MCF 10A (cell line): ENCODE results near the gene ACER3. TPM values are rescaled to one million over a fixed set of nuclear protein-coding genes. Genes with fewer than 3 reads are reported as not detected.

Source experiments
- BruUV-seq: library from RNA; stranded (reverse); fragments of 400-500 nt; replicated peaks from 2 replicates; lab custom pipeline; 2021; lab: Mats Ljungman, UMichigan
- CTCF ChIA-PET: fragments of 300-600 bp; sonication (Branson Sonifier 250); formaldehyde crosslinking; extraction: SDS; loops from one replicate; lab custom pipeline; 2021; ENCODE audit warnings: antibody characterized with exemption, inconsistent platforms; lab: Yijun Ruan, JAX
- POLR2A ChIA-PET: fragments of 300-600, 350-650 bp; sonication (Branson Sonifier 250); formaldehyde crosslinking; extraction: SDS; loops from one replicate; lab custom pipeline; 2020; ENCODE audit warnings: antibody characterized with exemption, inconsistent platforms; lab: Yijun Ruan, JAX
- DNase-seq: peaks from one replicate; pipeline ENCODE4 v3.0.0-alpha.2; 2018; ENCODE audit not compliant: unreplicated experiment
- H3K27ac Mint-ChIP-seq: one replicate; pipeline ENCODE4 v1.8.0; 2022; ENCODE audit warnings: mild to moderate bottlenecking, low read depth, mixed read lengths; ENCODE audit not compliant: unreplicated experiment
- H3K27me3 Mint-ChIP-seq: one replicate; pipeline ENCODE4 v1.8.0; 2022; ENCODE audit warnings: mixed read lengths; ENCODE audit not compliant: insufficient read depth, unreplicated experiment
- H3K36me3 Mint-ChIP-seq: one replicate; pipeline ENCODE4 v1.8.0; 2022; ENCODE audit warnings: mild to moderate bottlenecking, moderate library complexity, mixed read lengths; ENCODE audit not compliant: insufficient read depth, unreplicated experiment
- H3K4me1 Mint-ChIP-seq: one replicate; pipeline ENCODE4 v1.8.0; 2022; ENCODE audit warnings: mixed read lengths; ENCODE audit not compliant: insufficient read depth, unreplicated experiment
- H3K4me3 Mint-ChIP-seq: one replicate; pipeline ENCODE4 v1.8.0; 2022; ENCODE audit warnings: mild to moderate bottlenecking, moderate library complexity, mixed read lengths; ENCODE audit not compliant: unreplicated experiment
- H3K9me3 Mint-ChIP-seq: one replicate; pipeline ENCODE4 v1.8.0; 2022; ENCODE audit warnings: mixed read lengths; ENCODE audit not compliant: unreplicated experiment
- CTCF ChIP-seq: fragments of 200-600 bp; IDR thresholded peaks from one replicate; pipeline ENCODE4 v1.8.0; 2022; ENCODE audit warnings: antibody characterized with exemption, mild to moderate bottlenecking; ENCODE audit not compliant: unreplicated experiment
- intact Hi-C: fragments of 100-400 bp; cut with micrococcal nuclease; formaldehyde crosslinking; loops from 2 replicates; pipeline ENCODE4 v1.14.1; 2022
- total RNA-seq: library from RNA; stranded (reverse); gene quantifications from 2 replicates; pipeline ENCODE4 v1.2.3, GENCODE V29; 2022

ACER3 gene
- total RNA-seq, 1 experiment from 2014 or later = 12.7 TPM

- TF ChIP-seq CTCF = no peak
- BruUV-seq = no TSS peak
- H3K9me3 Mint-ChIP-seq = no peaks in the 10 kb centered on the region
- H3K27ac Mint-ChIP-seq = no peak overlapping the region
- intact Hi-C loops = no loop called here
- DNase-seq = no peak
- peaks cover 5% of the 10 kb centered on the region for H3K36me3 Mint-ChIP-seq
- ChIA-PET CTCF (interaction anchor here (1.3 kb wide), 1 partner anchor 22 kb away, joined by 3 read pairs; no protein-coding TSS in a partner anchor), POLR2A (no interaction called here)
- H3K4me1 Mint-ChIP-seq = peaks cover 7% of the 10 kb centered on the region
- no peaks in the 10 kb centered on the region for H3K27me3 Mint-ChIP-seq
- H3K4me3 Mint-ChIP-seq = no peak overlapping the region
Observed at GRCh38 chr11:77068457-77069335, 208.0 kb downstream of the ACER3 start.

- H3K27me3 Mint-ChIP-seq = no peaks in the 10 kb centered on the region
- DNase-seq = no peak
- no peak overlapping the region for H3K27ac Mint-ChIP-seq
- peaks cover 11% of the 10 kb centered on the region for H3K4me1 Mint-ChIP-seq
- POLR2A ChIA-PET = no interaction called here
- H3K4me3 Mint-ChIP-seq = no peak overlapping the region
- intact Hi-C loops = no loop called here
- BruUV-seq = no TSS peak
- no peak for TF ChIP-seq CTCF
- CTCF ChIA-PET = interaction anchor here (1.3 kb wide), 1 partner anchor 22 kb away, joined by 3 read pairs; no protein-coding TSS in a partner anchor
- H3K9me3 Mint-ChIP-seq = no peaks in the 10 kb centered on the region
- peaks cover 5% of the 10 kb centered on the region for H3K36me3 Mint-ChIP-seq
Observed at GRCh38 chr11:77069336-77069968, 208.7 kb downstream of the ACER3 start.

GRCh38 chr11:77069969-77070582, 209.4 kb downstream of the ACER3 start:
- Mint-ChIP-seq H3K4me1 (peaks cover 11% of the 10 kb centered on the region), H3K4me3 (no peak overlapping the region), H3K27me3 (no peaks in the 10 kb centered on the region), H3K27ac (no peak overlapping the region), H3K36me3 (peaks cover 5% of the 10 kb centered on the region), H3K9me3 (no peaks in the 10 kb centered on the region)
- POLR2A ChIA-PET = no interaction called here
- CTCF ChIA-PET = interaction anchor here (0.6 to 1.3 kb wide), 2 partner anchors 21 to 694 kb away, joined by 3 read pairs; no protein-coding TSS in a partner anchor
- no peak for DNase-seq
- no TSS peak for BruUV-seq
- TF ChIP-seq CTCF = no peak
- intact Hi-C loops = no loop called here

- ChIA-PET POLR2A (no interaction called here), CTCF (no interaction called here)
- Mint-ChIP-seq H3K4me1 (peaks cover 11% of the 10 kb centered on the region), H3K27ac (no peak overlapping the region), H3K36me3 (peaks cover 5% of the 10 kb centered on the region), H3K27me3 (no peaks in the 10 kb centered on the region), H3K4me3 (no peak overlapping the region), H3K9me3 (no peaks in the 10 kb centered on the region)
- no TSS peak for BruUV-seq
- intact Hi-C loops = no loop called here
- TF ChIP-seq CTCF = no peak
- DNase-seq = no peak
Observed at GRCh38 chr11:77071077-77071476, 210.4 kb downstream of the ACER3 start.
